ENCODE measurements around the gene SPRR2D.

SPRR2D gene

GRCh38 chr1:153040950-153041631, at the start of gene SPRR2D:
TSS of gene SPRR2D (minus strand) at chr1:153041120. CDS start at chr1:153040346, 774 bp downstream.
- no peak for DNase-seq (ENCODE audit: low read depth)
- H3K4me3 ChIP-seq (ENCODE audit: low read length) = no peak within 1 kb of the TSS
- TF ChIP-seq CTCF (conservative IDR thresholded peaks at IDR 0.05; ENCODE audit: low read depth, low read length) = no peak

- no peak for TF ChIP-seq CTCF (conservative IDR thresholded peaks at IDR 0.05; ENCODE audit: low read depth, low read length)
- DNase-seq (ENCODE audit: low read depth) = no peak
- H3K4me3 ChIP-seq (ENCODE audit: low read length) = no peak overlapping the region
These were observed 46.7 kb upstream of the SPRR2D start for GRCh38 chr1:153087652-153088051.

GRCh38 chr1:153081736-153082135, 40.8 kb upstream of the SPRR2D start:
- H3K4me3 ChIP-seq (ENCODE audit: low read length) = no peak overlapping the region

GRCh38 chr1:153072806-153073726, 32.1 kb upstream of the SPRR2D start:
- TF ChIP-seq CTCF (conservative IDR thresholded peaks at IDR 0.05; ENCODE audit: low read depth, low read length) = no peak
- no peak for DNase-seq (ENCODE audit: low read depth)
- no peak overlapping the region for H3K4me3 ChIP-seq (ENCODE audit: low read length)

More at GRCh38 chr1:153081736-153082135, 40.8 kb upstream of the SPRR2D start:
- DNase-seq (ENCODE audit: low read depth) = no peak
- no peak for TF ChIP-seq CTCF (conservative IDR thresholded peaks at IDR 0.05; ENCODE audit: low read depth, low read length)

- H3K4me3 ChIP-seq (ENCODE audit: low read length) = no peak within 1 kb of the TSS
- no peak for DNase-seq (ENCODE audit: low read depth)
- TF ChIP-seq CTCF (conservative IDR thresholded peaks at IDR 0.05; ENCODE audit: low read depth, low read length) = no peak
These were observed 30.6 kb upstream of the SPRR2D start, which contains the start of gene SPRR2B for GRCh38 chr1:153071511-153071910. TSS of gene SPRR2B (minus strand) at chr1:153071611. CDS start at chr1:153070839, 772 bp downstream.

- TF ChIP-seq CTCF (conservative IDR thresholded peaks at IDR 0.05; ENCODE audit: low read depth, low read length) = no peak
- DNase-seq (ENCODE audit: low read depth) = no peak
These were observed 29.3 kb upstream of the SPRR2D start for GRCh38 chr1:153070243-153070642.

More at GRCh38 chr1:153070243-153070642, 29.3 kb upstream of the SPRR2D start:
- no peak overlapping the region for H3K4me3 ChIP-seq (ENCODE audit: low read length)
